Heart right ventricle (tissue), 16 donors: ENCODE results near the gene SF1. TPM values are rescaled to one million over a fixed set of nuclear protein-coding genes. Genes with fewer than 3 reads are reported as not detected.

Experiments
- ATAC-seq, 8 donors: fragments of 200-7000 bp; cut with Tn5 transposase; one replicate each; pipeline ENCODE4 v1.9.1; 2020; ENCODE audit warnings: mild to moderate bottlenecking in 8 of 8, moderate library complexity in 8 of 8, moderate number of reproducible peaks in 1 of 8
- DNase-seq, 2 donors: peaks; one replicate each; pipeline ENCODE4 v3.0.0-alpha.2; 2020
- H3K27ac ChIP-seq, 10 donors: fragments of 200-600 bp; sonication (generic) in 2 of 10; one replicate each; pipeline versions ENCODE4 v1.5.0 to v1.8.0; 2020 to 2022; ENCODE audit warnings: mild to moderate bottlenecking in 3 of 10
- H3K27me3 ChIP-seq, 7 donors: fragments of 200-600 bp; one replicate each; pipeline ENCODE4 v1.8.0; 2021 to 2022; ENCODE audit warnings: mild to moderate bottlenecking in 2 of 7
- H3K36me3 ChIP-seq, 9 donors: fragments of 200-600 bp; sonication (generic) in 1 of 9; one replicate each; pipeline versions ENCODE4 v1.5.0 to v1.8.0; 2020 to 2022; ENCODE audit warnings: mild to moderate bottlenecking in 2 of 9
- H3K4me1 ChIP-seq, 9 donors: fragments of 200-600 bp; sonication (generic) in 1 of 9; one replicate each; pipeline versions ENCODE4 v1.5.0 to v1.8.0; 2020 to 2022; ENCODE audit warnings: mild to moderate bottlenecking in 4 of 9
- H3K4me3 ChIP-seq, 10 donors: fragments of 200-600 bp; sonication (generic) in 2 of 10; one replicate each; pipeline versions ENCODE4 v1.5.0 to v1.8.0; 2020 to 2022; ENCODE audit warnings: mild to moderate bottlenecking in 7 of 10, moderate library complexity in 2 of 10
- H3K9me3 ChIP-seq, 11 donors: fragments of 200-600 bp in 10 of 11; sonication (generic) in 2 of 11; one replicate each; pipeline versions ENCODE4 v1.5.0 to v1.8.0; 2013 to 2022; ENCODE audit warnings: mild to moderate bottlenecking in 2 of 11, control low read depth in 1 of 11, moderate library complexity in 1 of 11
- CTCF ChIP-seq, 9 donors: fragments of 200-600 bp; sonication (generic) in 2 of 9; IDR thresholded peaks; one replicate each; pipeline versions ENCODE4 v1.5.0 to v1.8.0; 2021 to 2022; ENCODE audit warnings: antibody characterized with exemption in 9 of 9, mild to moderate bottlenecking in 5 of 9, moderate library complexity in 1 of 9
- WGBS, 2 donors: extraction: QIAGEN DNeasy Blood & Tissue Kit; methylation state at CpG; one replicate each; pipeline ENCODE4 v1.1.7; 2013; ENCODE audit warnings: inconsistent platforms in 1 of 2; 5-methylcytosine and 5-hydroxymethylcytosine counted together
- intact Hi-C, 10 donors: fragments of 100-400 bp; cut with DNase I; formaldehyde crosslinking; loops; one replicate each; pipeline versions ENCODE4 v1.11.1 to v1.14.2; 2022
- polyA plus RNA-seq, 2 donors: library from polyadenylated mRNA; stranded (reverse); fragments of 200-250 nt; gene quantifications; one replicate each; pipeline ENCODE4 v1.2.3, GENCODE V29; 2013
- total RNA-seq, 10 donors: library from RNA; stranded (reverse); fragmentation: NEBNext Ultra II Directional in 3 of 10; extraction: Animal tissue kit (Norgen Biotek cat#: 25700) in 3 of 10; gene quantifications; one replicate each; pipeline versions ENCODE4 v1.2.1 to v1.2.4, GENCODE V29; 2021 to 2023
- donor health status: Arrhythmogenic right ventricular cardiomyopathy.
- donor health status: ischemic (EF 13 %, LVEDD 7.1; RV severe dilation, severe dysfunction).
- donor health status: healthy with polysubstance abuse.
- donor health status: DM: no; HTN: yes; CAD: no.
- donor health status: DM: no; HTN: no; CAD: no.
- donor health status: ischemic (EF 25% LVEDD 6.9; RV normal size, moderate dysfunction).
- donor health status: ischemic (EF 25% LVEDD 5.7; RV mildly dilated, moderate dysfunction).
- donor health status: healthy.
- donor health status: DM: yes; HTN: yes; CAD: no.
- donor health status: Ischemic cardiomyopathy.
- donor health status: ischemic (EF 35%, LVEDD 5.7; RV mildly dilated, moderate dysfunction).
- donor health status: nonischemic (EF 11% LVEDD 7.7; RV severe dilation, severe dysfunction).
- donor health status: DM: yes; HTN: yes; CAD: no.
- donor health status: PGD.
- donor health status: ischemic (EF 29% LVEDD 5.4; RV normal size, mild dysfunction).
- donor health status: nonischemic (EF 23%, LVEDD 6.1; RV moderate dilation, normal function).

Gene SF1
- total and polyA plus RNA-seq, 12 donors = 45.6 to 201 (median 160) TPM

DNA sequence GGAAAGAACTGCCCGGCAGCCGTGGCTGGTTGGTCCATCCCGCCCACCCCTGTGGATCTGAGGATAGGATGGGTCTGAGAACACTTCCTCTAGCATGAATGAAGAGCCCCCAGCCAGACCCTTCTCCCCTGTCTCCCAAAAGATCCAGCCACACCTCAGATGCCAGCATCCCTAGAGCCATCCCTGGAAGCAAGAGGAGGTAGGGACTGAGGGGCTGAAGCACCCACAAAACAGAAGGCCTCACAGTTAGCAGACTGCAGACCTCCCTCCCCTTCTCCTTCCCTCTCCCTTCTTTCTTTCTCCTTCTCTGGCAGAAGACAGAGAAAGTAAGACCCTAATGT lies 57.0 kb downstream of the SF1 start:
- no peaks in the 10 kb centered on the region for H3K36me3 ChIP-seq
- intact Hi-C loops = loop anchor here in 3 of 10 donors (1.0 to 5.0 kb wide), 2 partner anchors 30 to 169 kb away; no protein-coding TSS in a partner anchor
- no peak overlapping the region for H3K27ac ChIP-seq
- peaks cover 0 to 8% (median 5%) of the 10 kb centered on the region in 9 donors for H3K4me1 ChIP-seq
- 56% methylated on average over 3 of the region's 3 CpGs for WGBS, 2 donors
- TF ChIP-seq CTCF (IDR thresholded peaks at IDR 0.05) = no peak
- H3K4me3 ChIP-seq = no peak overlapping the region
- H3K9me3 ChIP-seq = no peaks in the 10 kb centered on the region
- DNase-seq = no peak
- peaks cover 6 to 65% (median 60%) of the 10 kb centered on the region in 7 donors for H3K27me3 ChIP-seq
- no peak for ATAC-seq

DNA sequence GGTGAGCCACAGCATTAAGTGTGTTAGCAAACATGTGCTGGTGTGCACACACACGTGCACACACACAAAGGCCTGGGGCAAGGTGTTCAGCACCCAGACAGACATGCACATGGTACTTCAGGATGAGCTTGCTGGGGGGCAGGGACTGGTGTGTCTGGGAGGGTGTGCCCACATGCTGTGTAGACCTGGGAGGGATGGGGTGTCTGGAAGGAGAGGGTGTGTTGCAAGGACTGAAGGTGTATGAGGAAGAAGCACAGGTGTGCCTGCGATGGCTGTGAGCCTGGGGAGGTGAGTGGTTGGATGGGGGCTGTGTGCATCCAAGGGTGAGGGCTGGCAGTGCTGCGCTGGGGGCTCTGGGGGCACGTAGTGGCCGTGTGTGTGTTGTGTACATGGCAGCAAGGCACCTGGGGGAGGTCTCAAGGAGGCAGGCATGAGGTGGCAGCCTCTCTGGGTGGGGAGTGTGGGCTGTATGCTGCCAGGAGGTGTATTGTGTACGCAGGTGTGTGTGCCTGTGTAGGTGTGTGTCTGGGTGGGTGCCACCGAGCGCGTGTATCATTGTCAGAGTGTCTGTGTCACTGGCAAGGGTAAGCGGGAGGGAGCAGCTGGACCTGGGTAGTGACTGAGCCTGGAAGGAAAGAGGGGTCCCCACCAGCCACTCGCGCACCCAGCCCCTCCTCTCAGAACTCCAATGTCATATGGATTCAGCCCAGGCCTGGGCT lies 57.5 kb downstream of the SF1 start:
- no peaks in the 10 kb centered on the region for H3K9me3 ChIP-seq
- no peaks in the 10 kb centered on the region for H3K36me3 ChIP-seq
- peaks cover 6 to 71% (median 65%) of the 10 kb centered on the region in 7 donors for H3K27me3 ChIP-seq
- no peak for TF ChIP-seq CTCF (IDR thresholded peaks at IDR 0.05)
- ATAC-seq = no peak
- peaks cover 0 to 8% (median 5%) of the 10 kb centered on the region in 9 donors for H3K4me1 ChIP-seq
- no peak overlapping the region for H3K4me3 ChIP-seq
- intact Hi-C loops = loop anchor here in 3 of 10 donors (1.0 to 5.0 kb wide), 2 partner anchors 29 to 168 kb away; no protein-coding TSS in a partner anchor
- no peak for DNase-seq
- no peak overlapping the region for H3K27ac ChIP-seq
- 82 to 86% methylated on average over 12 of the region's 12 CpGs for WGBS, 2 donors

DNA sequence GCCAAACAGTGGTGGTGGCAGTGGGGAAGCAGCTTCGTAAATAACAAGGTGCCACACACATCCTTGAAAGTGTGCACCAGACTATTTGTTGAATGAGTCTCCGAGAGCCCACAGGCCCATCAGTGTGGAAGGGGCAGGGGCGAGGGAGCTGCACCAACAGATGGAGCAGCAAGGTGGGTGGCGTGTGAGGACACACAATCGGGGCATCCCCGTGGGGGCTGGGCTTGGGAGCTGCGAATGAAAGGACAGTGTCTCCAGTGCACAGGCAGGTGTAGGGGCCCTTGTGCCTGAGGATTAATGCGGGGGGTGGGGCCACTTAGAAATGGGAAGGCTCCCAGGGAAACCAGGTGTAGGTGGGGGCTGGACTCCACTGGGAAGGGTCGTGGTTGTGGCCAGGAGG lies 58.2 kb downstream of the SF1 start:
- Histone ChIP-seq H3K27me3 (peaks cover 6 to 77% (median 72%) of the 10 kb centered on the region in 7 donors), H3K9me3 (no peaks in the 10 kb centered on the region), H3K4me1 (peaks cover 0 to 8% (median 5%) of the 10 kb centered on the region in 9 donors), H3K27ac (no peak overlapping the region), H3K36me3 (no peaks in the 10 kb centered on the region), H3K4me3 (no peak overlapping the region)
- no peak for TF ChIP-seq CTCF (IDR thresholded peaks at IDR 0.05)
- ATAC-seq (no peak), DNase-seq (no peak)
- intact Hi-C loops = loop anchor here in 3 of 10 donors (5.0 kb wide), 1 partner anchor 168 kb away; no protein-coding TSS in a partner anchor
- 73% methylated on average over 9 of the region's 9 CpGs for WGBS, 2 donors

DNA sequence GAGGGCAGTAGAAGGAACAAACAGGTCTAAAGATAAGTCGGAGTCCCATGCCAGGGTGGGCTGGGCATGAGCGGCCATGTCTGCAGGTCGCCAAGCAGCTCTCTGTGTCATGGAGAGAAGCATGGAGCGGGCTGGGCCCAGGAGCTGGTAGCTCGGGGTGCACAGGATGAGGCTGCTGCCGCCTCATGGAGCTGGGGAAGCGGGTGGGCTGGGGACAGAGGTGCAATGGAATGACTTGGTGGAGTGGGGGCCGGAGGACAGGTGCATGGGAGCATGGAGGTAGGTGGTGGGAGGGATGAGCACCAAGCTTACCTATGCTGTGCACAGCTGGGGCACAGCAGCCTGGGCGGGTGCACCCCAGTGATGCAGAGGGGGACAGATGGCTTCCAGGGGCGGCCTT lies 58.9 kb downstream of the SF1 start:
- 87 to 90% methylated on average over 10 of the region's 10 CpGs for WGBS, 2 donors
- Histone ChIP-seq H3K4me1 (peaks cover 0 to 8% (median 5%) of the 10 kb centered on the region in 9 donors), H3K4me3 (no peak overlapping the region), H3K9me3 (no peaks in the 10 kb centered on the region), H3K27me3 (peaks cover 6 to 85% (median 79%) of the 10 kb centered on the region in 7 donors), H3K36me3 (no peaks in the 10 kb centered on the region), H3K27ac (no peak overlapping the region)
- intact Hi-C loops = no loop called here
- TF ChIP-seq CTCF (IDR thresholded peaks at IDR 0.05) = no peak
- ATAC-seq (no peak), DNase-seq (no peak)
